Raji (cell line): Measurements from ENCODE around the gene CAP2.

ENCODE experiments used
- POLR2A ChIP-seq: IDR thresholded peaks from 2 replicates; pipeline ENCODE4 v1.6.1; 2011; ENCODE audit warnings: low read depth, low read length, control low read depth; ENCODE audit not compliant: insufficient read depth

Gene CAP2

DNA sequence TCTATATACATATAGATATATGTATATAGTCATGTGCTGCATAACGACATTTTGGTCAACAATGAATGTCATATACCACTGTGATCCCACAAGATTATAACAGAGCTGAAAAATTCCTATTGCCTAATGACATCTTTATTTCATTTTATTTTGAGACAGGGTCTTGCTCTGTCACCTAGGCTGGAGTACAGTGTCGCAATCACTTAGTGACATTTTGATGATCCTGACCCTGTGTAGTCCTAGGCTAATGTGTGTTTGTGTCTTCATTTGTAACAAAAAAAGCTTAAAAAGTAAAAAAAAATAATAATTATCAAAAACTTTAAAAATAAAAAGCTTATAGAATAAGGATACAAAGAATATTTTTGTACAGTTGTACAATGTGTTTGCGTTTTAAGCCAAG is 202.7 kb downstream of the CAP2 start:
- no peak for TF ChIP-seq POLR2A

DNA sequence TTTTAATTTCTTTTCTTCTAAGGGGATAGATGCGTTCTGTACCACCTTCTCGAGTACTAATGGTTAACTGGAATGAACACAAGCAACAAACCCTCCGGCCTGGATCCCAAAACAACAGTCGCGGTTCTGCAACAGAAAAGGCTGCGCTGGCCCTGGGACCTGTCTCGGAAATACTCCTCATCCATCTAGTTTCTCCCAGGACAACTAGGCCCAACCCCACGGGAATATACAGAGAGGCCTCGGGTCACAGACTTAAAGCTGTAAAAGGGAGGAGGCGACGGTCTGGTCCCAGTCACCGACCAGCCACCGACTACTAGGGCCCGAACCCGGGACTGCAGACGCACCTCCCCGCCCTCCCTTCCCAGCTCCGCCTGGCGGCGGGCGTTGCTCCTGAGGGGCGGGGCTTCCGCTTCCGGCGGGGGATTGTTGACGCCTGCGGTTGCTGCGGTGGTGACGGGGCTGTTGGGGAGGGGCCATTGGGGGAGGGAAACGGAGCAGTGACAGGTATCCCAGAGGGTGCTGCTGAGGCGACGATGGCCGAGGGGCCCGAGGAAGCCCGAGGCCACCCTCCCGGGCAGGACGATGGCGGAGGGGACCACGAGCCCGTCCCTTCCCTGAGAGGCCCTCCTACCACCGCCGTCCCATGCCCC is 206.6 kb downstream of the CAP2 start, which contains the start of gene FAM8A1:
FAM8A1 (plus strand) TSS at position 426 of the 650 bp plus-strand sequence; CDS start at position 534, 108 bp downstream.
- TF ChIP-seq POLR2A = peak; percentile 85

DNA sequence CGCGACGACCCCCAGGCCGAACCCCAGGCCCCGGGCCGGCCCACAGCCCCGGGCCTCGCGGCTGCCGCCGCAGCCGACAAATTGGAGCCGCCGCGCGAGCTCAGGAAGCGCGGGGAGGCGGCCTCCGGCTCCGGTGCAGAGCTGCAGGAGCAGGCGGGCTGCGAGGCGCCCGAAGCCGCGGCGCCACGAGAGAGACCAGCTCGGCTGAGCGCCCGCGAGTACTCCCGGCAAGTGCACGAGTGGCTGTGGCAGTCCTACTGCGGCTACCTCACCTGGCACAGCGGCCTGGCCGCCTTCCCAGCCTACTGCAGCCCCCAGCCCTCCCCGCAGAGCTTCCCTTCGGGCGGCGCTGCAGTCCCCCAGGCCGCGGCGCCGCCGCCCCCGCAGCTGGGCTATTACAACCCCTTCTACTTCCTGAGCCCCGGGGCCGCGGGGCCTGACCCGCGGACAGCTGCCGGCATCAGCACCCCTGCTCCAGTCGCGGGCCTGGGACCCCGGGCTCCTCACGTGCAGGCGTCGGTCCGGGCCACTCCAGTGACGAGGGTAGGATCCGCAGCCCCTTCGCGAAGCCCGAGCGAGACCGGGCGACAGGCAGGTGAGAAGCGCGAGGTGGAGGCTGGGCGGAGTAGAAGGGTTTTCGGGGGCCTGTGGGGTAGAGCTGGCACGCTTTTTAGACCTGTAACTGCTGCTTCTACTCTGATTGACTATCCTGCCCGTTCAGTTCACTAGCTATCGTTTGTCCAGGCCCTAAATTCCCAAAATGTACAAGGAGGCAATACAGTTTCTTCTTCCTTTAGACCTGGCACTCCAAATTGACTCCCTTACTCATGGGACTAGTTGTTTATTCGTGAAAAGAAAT is 207.4 kb downstream of the CAP2 start:
- no peak for TF ChIP-seq POLR2A

DNA sequence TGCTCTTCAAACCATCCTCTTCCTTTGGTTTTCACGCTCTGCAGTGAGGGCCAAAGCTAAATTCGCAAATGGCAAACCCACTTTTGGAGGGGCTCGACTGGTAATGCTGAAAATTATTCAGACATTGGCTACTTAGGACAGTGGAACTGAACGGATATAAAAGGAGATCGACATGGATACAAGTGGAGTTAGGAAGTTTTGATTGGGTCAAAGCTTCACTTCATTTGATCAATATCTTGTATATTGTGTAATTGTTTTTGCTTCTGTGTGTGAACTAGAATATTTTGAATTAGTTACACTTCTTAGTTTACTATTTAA is 207.9 kb downstream of the CAP2 start:
- no peak for TF ChIP-seq POLR2A

DNA sequence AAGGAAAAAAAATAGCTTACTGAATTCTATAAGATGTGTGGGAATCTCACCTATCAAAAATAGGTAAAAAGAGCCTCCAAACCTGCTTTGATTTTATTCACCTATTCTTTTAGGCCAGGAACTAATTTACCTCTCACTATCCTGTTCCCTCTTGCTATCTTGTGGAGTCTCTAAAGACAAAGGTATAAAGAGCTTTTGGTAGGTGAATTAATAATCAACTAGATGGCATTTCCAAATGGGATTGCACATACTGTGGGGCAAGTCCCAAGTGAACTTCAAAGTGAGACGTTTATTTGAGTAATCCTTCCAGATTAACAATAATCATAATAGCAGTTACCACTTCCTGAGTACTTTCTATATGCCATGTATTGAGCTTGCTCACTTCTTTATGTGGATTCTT is 209.5 kb downstream of the CAP2 start:
- no peak for TF ChIP-seq POLR2A

DNA sequence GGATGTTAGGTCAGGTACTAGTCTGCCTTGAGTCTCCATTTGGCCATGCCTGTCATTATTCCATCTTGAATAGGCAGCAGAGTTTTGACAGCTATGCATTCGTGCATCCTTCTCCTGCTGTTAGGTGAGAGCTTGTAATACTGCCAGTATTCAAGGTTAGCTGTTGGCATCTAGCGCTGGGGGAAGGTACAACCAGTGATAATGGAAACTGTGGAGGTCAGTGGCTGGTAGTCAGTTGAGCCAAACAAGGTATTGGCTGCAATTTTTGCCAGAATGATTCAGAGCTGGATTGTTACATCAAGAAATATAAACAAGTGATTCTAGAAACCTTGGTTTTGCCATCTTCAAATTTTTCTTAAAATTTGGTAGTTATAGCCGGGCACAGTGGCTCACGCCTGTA is 213.2 kb downstream of the CAP2 start:
- TF ChIP-seq POLR2A = no peak
